Activated CD4-positive, alpha-beta T cell treated with anti-CD3 and anti-CD28 coated beads, Interleukin-2, Interleukin-6, amounts not matched to agents 100 ng/mL and 50 ng/mL, durations not matched to agents 16 hours and 8 hours (primary cell): ENCODE data around the gene SLC39A11.

Experiments
- DNase-seq: peaks from one replicate; pipeline ENCODE4 v3.0.0-alpha.2; 2020

The SLC39A11 gene

DNA sequence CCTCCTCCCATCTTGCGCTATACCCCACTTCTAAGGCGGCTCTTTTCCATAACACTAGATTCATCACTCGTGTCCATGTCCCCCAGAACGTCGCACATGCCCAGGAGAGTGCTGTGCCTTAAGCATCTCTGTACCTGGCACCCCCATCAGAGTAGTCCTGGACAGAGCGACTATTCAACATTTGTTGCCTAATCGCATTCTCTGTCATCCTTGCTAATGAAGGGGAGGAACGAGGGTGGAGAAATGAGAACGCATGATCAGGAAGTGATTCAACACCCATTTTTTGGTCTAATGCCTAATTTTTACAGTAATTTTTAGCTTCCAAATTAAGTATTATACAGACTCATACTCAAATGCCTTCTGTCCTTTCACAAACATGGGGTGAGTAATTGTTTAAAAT, 53.2 kb downstream of the SLC39A11 start:
- DNase-seq = no peak

- DNase-seq = no peak
These were observed 61.0 kb downstream of the SLC39A11 start for GRCh38 chr17:73031472-73031871.

GRCh38 chr17:73030995-73031394, 61.5 kb downstream of the SLC39A11 start:
- no peak for DNase-seq

DNA sequence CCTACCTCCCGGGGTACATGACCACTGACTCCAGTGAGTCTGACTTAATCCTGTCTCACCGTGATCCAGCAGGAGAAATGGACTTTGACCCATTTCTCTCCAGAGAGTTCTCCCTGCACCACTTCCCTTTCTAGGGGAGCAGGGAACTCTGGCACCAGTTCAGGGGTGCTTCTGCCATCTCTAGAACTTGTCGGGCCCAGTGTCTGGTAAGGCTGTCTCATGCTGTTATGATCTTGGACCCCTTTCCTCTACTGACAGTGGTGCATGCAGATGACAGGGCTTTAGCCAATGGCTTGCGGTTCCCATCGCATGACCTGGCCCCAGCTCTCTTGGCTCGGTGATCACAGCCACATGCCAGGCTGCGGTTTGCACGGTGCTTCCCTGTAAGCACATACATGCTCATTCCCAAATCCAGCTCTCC, 62.0 kb downstream of the SLC39A11 start:
- no peak for DNase-seq

DNA sequence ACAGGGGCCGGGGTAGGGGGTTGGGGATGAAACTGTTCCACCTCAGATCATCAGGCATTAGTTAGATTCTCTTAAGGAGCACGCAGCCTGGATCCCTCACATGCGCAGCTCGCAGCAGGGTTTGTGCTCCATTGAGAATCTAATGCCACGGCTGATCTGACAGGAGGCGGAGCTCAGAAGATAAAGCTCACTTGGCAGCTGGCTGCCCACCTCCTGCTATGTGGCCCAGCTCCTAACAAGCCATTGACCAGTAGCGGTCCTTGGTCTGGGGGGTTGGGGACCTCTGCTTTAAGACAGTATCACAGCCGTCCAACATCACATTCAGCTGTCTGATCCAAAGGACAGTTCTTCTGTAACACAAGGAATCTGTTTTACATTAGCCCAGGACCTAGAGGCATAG, 62.5 kb downstream of the SLC39A11 start:
- no peak for DNase-seq

DNA sequence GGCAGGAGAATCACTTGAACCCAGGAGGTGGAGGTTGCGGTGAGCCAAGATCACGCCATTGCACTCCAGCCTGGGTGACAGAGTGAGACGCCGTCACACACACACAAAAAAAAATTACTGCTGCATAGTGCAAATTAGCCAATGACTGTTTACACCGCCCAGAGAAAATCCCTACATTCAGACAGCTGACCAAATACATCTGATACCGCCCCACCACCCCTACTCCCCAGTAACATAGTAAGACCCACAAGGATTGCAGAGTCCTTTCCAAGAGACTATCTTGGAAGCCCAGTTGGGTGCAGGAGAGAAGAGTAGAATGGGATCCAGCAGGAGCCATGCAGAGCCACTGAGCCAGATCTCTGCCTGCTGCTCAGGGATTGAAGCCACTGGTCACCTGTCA, 63.5 kb downstream of the SLC39A11 start:
- no peak for DNase-seq

GRCh38 chr17:73028299-73028755, 64.2 kb downstream of the SLC39A11 start:
- DNase-seq = no peak

GRCh38 chr17:73027130-73027741, 65.3 kb downstream of the SLC39A11 start:
- DNase-seq = no peak

- DNase-seq = no peak
These were observed 67.4 kb downstream of the SLC39A11 start for GRCh38 chr17:73025041-73025560.

GRCh38 chr17:73023759-73024158, 68.7 kb downstream of the SLC39A11 start:
- no peak for DNase-seq

GRCh38 chr17:73022694-73023093, 69.8 kb downstream of the SLC39A11 start:
- no peak for DNase-seq

GRCh38 chr17:73021771-73022170, 70.7 kb downstream of the SLC39A11 start:
- no peak for DNase-seq

DNA sequence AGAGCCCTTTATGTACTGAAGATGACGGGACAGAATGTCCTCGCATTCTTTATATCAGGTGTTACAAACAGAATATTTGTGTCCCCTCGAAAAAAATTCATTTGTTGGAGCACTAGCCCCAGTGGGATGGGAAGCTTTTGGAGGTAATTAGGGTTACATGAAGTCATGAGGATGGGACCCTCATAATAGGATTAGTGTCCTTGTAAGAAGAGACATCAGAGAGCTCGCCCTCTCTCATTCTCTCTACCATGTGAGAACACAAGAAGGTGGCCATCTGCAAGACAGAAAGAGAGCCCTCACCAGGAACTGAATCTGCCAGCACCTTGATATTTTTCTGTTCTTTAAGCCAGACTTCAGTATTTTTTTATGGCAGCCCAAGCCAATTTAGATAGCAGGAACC, 72.4 kb downstream of the SLC39A11 start:
- DNase-seq = no peak

DNA sequence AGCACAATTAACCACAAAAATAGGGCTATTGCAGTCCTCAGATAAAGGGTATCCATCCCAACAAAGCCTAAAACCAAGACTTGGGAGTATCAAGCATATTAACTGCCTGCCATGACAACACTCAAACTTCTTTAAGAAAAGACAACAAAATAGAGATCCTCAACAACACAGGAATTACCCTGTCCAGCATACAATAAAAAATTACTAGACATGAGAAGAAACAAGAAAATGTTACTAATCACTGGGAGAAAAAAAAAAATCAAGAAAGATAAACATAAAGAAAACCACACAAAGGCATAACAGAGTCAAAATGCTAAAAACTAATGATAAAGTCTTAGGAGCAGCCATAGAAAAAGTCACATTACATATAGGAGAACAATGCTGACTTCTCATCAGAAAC, 73.9 kb downstream of the SLC39A11 start:
- no peak for DNase-seq

DNA sequence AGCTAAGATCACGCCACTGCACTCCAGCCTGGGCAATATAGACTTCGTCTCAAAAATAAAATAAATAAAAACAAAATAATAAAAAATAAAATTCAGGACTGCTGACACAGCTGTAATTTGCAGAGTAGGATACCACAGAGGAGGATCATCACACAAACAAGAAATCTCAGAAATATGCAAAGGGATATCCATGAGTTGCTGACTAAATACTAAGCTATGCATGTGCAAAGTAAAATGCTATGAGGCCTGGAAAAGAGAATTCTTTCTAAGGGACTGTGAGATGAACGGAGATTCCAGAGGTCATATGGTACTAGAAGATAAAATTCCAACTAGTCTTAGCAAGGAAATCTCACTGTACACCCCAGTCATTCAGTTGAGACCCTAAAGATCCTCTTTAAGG, 74.8 kb downstream of the SLC39A11 start:
- no peak for DNase-seq

GRCh38 chr17:73015722-73016276, 76.7 kb downstream of the SLC39A11 start:
- no peak for DNase-seq

DNA sequence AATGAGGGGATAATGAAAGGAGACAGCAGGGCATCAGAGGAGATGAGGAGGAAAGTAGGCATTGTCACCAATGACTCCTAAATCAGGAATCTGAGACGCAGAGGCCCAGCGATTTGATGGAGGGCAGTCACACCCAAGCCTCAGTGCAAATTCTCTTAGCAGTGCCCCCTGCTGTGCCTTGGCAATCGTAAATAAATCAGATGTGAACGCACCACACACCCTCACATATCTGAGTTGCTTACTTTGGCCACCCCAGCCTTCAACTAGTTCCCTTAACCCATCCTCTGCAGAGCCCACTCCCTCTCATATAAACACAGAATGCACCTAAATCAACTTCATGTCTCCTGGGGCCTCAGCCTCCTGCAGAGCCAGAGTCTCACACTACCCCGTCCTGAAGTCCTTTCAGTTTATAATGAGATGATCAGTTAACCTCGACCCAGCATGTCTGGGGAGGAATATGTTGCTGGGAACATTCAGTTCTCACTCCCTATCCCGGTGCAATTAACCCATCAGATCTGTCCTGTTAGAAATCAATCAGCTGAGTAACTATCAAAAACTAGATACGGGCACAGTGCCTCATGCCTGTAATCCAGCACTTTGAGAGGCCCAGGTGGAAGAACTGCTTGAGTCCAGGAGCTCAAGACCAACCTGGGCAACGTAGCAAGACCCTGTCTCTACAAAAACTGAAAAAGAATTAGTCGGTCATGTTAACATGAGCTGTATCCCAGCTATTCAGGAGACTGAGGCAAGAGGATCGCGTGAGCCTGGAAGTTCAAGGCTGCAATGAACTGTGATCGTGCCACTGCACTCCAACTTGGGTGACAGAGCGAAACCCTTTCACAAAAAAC, 78.4 kb downstream of the SLC39A11 start:
- DNase-seq = no peak

DNA sequence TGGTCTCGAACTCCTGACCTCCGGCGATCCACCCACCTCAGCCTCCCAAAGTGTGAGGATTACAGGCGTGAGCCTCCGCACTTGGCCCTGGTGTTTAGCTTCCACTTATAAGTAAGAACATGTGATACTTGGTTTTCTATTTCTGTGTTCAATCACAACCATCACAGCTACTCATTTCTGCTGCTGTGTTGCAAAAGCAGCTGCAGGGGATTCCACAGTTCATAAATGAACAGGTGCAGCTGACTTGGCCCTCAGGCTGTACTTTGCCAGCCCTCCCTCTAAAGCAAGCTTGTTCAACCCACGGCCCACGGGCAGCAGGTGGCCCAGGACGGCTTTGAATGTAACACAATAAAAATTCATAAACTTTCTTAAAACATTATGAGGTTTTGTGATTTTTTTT, 79.2 kb downstream of the SLC39A11 start:
- DNase-seq = no peak

- no peak for DNase-seq
These were observed 81.4 kb downstream of the SLC39A11 start for GRCh38 chr17:73011016-73011486.

DNA sequence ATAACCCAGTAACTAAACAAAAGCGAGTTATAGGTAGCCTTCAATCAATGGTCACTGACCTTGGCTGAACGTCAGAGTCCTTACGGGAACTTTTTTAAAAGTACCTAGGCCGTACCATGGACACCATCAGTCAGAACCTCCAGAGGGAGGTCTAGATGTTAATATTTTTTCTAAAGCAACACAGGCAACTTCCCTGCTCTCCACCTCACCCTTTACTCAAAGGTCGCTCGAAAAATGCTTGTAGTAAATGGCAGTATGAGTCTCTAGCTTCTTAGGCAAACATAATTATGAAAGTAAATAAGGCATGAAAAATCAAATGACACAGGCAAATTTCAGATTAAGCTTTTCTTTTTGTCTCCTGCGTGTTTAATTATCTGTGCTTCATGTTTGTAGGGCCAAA, 82.1 kb downstream of the SLC39A11 start:
- no peak for DNase-seq

- DNase-seq = no peak
These were observed 85.1 kb downstream of the SLC39A11 start for GRCh38 chr17:73007407-73007806.

DNA sequence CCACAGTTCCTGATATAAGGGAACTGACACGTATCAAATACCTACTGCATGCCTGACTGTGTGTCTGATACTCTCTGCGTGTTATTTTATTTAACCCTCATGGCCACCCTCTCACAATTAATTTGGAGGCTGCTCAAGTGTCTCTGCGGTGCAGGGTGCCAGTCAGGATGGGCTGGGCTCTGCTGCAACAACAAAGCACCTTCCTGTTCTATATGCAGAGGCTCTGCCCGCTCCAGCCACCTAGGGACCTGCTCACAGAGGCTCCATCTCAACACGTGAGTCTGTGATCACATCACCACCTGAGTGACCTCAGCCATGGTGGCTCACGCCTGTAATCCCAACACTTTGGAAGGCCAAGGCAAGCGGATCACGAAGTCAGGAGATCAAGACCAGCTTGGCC, 87.1 kb downstream of the SLC39A11 start:
- no peak for DNase-seq

GRCh38 chr17:73003487-73003886, 89.0 kb downstream of the SLC39A11 start:
- DNase-seq = no peak

- DNase-seq = no peak
These were observed 91.7 kb downstream of the SLC39A11 start for GRCh38 chr17:73000832-73001231.
